Fibroblast of lung (primary cell): ENCODE results near the gene SLC6A13.

ENCODE experiments used
- EZH2 ChIP-seq: IDR thresholded peaks from 2 replicates; pipeline ENCODE4 v1.5.1; 2012; ENCODE audit warnings: low read length, control low read depth, mild to moderate bottlenecking; ENCODE audit errors: missing control alignments
- TF ChIP-seq, protein P1 (sequence below), 2 donors: IDR thresholded peaks in 1 of 2; conservative IDR thresholded peaks in 1 of 2; 1 replicate in 1 of 2; 2 replicates in 1 of 2; pipeline ENCODE4 v1.5.1; 2011 to 2012; ENCODE audit warnings: low read length in 2 of 2, control low read depth in 1 of 2, inconsistent platforms in 1 of 2, low read depth in 1 of 2, mild to moderate bottlenecking in 1 of 2

DNA sequence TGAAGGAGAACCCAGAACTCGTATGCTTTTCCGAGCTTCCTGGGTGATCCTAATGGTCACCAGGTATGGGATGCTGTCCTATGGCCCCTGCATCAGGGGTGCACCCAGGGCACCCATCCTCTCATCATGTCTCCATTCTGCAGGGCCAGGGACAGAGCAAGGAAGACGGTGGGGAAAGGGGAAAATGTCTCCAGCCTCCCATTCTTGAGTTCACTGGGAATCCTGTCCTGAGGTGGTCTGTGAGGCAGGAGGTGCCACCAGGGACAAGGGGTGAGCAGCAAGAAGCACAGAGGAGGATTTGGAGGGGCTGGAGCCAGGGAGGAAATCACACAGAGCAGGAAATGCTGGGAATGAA is 33.8 kb downstream of the SLC6A13 start:
- TF ChIP-seq, protein P1, sequence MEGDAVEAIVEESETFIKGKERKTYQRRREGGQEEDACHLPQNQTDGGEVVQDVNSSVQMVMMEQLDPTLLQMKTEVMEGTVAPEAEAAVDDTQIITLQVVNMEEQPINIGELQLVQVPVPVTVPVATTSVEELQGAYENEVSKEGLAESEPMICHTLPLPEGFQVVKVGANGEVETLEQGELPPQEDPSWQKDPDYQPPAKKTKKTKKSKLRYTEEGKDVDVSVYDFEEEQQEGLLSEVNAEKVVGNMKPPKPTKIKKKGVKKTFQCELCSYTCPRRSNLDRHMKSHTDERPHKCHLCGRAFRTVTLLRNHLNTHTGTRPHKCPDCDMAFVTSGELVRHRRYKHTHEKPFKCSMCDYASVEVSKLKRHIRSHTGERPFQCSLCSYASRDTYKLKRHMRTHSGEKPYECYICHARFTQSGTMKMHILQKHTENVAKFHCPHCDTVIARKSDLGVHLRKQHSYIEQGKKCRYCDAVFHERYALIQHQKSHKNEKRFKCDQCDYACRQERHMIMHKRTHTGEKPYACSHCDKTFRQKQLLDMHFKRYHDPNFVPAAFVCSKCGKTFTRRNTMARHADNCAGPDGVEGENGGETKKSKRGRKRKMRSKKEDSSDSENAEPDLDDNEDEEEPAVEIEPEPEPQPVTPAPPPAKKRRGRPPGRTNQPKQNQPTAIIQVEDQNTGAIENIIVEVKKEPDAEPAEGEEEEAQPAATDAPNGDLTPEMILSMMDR (conservative IDR thresholded peaks at IDR 0.05 in 1 of 2, IDR thresholded peaks at IDR 0.05 in 1 of 2; ENCODE audit: low read depth in 1 of 2, low read length in 2 of 2), result no peak
- TF ChIP-seq EZH2, result no peak
